HepG2 (cell line): ENCODE results near the gene KIAA0825.

Experiments used
- CCAR2 ChIP-seq: fragments of 200-400 bp; formaldehyde crosslinking; optimal IDR thresholded peaks from 2 replicates; pipeline ENCODE3; 2018; ENCODE audit warnings: low read depth, mild to moderate bottlenecking, low read length, moderate library complexity
- CTCF ChIP-seq: sonication (generic); formaldehyde crosslinking; IDR thresholded peaks from 2 replicates; pipeline ENCODE4 v1.5.0; 2020; ENCODE audit warnings: mild to moderate bottlenecking, missing genetic modification reagents, moderate library complexity
- MAF1 ChIP-seq: sonication (generic); formaldehyde crosslinking; IDR thresholded peaks from 2 replicates; pipeline ENCODE4 v1.5.0; 2020; ENCODE audit warnings: missing genetic modification reagents, borderline replicate concordance
- MAFK ChIP-seq, 2 experiments: IDR thresholded peaks in 1 of 2; conservative IDR thresholded peaks in 1 of 2; 2 replicates each; pipeline ENCODE4 v1.6.1; 2011; ENCODE audit warnings: improper control_type of control experiment in 2 of 2, low read length in 2 of 2
- MEF2D ChIP-seq: sonication (generic); formaldehyde crosslinking; IDR thresholded peaks from 2 replicates; pipeline ENCODE4 v1.5.1; 2020; ENCODE audit warnings: mild to moderate bottlenecking, missing genetic modification reagents
- MXD4 ChIP-seq: IDR thresholded peaks from 2 replicates; pipeline ENCODE4 v1.6.1; 2016; ENCODE audit warnings: mild to moderate bottlenecking, missing biosample characterization, missing genetic modification reagents
- MXI1 ChIP-seq: IDR thresholded peaks from 3 replicates; pipeline ENCODE4 v1.6.1; 2012; ENCODE audit warnings: low read depth, low read length, inconsistent platforms, borderline replicate concordance
- PHB2 ChIP-seq: fragments of 450-650 bp; IDR thresholded peaks from 2 replicates; pipeline ENCODE4 v1.6.1; 2018; ENCODE audit not compliant: partially characterized antibody
- PHF20 ChIP-seq: sonication (generic); formaldehyde crosslinking; IDR thresholded peaks from 2 replicates; pipeline ENCODE4 v1.5.0; 2020; ENCODE audit warnings: mild to moderate bottlenecking, missing genetic modification reagents
- SOX6 ChIP-seq, 2 experiments: fragments of 450-650 bp in 1 of 2; sonication (generic) in 1 of 2; formaldehyde crosslinking in 1 of 2; IDR thresholded peaks; 2 replicates each; pipeline versions ENCODE4 v1.4.0 to v1.6.1; 2017 to 2020; ENCODE audit warnings: antibody characterized with exemption in 1 of 2, mild to moderate bottlenecking in 1 of 2, missing genetic modification reagents in 1 of 2
- YY1 ChIP-seq: IDR thresholded peaks from 2 replicates; pipeline ENCODE4 v1.6.1; 2011; ENCODE audit warnings: low read length, low read depth, moderate library complexity, mild to moderate bottlenecking; ENCODE audit not compliant: insufficient read depth, insufficient replicate concordance
- ZBTB33 ChIP-seq: sonication (generic); formaldehyde crosslinking; IDR thresholded peaks from 2 replicates; pipeline ENCODE4 v1.4.0; 2020; ENCODE audit warnings: missing genetic modification reagents
- ZBTB43 ChIP-seq: sonication (generic); formaldehyde crosslinking; conservative IDR thresholded peaks from 2 replicates; pipeline ENCODE4 v1.4.0; 2020; ENCODE audit warnings: missing genetic modification reagents
- ZNF543 ChIP-seq: sonication (generic); formaldehyde crosslinking; IDR thresholded peaks from 2 replicates; pipeline ENCODE4 v1.4.0; 2020; ENCODE audit warnings: mild to moderate bottlenecking, missing genetic modification reagents

- no peak for TF ChIP-seq MAF1 (CRISPR knock-in tag)
- no peak for TF ChIP-seq CTCF (CRISPR knock-in tag)
- no peak for TF ChIP-seq MXD4 (CRISPR knock-in tag)
- no peak for TF ChIP-seq SOX6 (IDR thresholded peaks at IDR 0.05)
- TF ChIP-seq SOX6 (CRISPR knock-in tag; IDR thresholded peaks at IDR 0.05), result no peak
- no peak for TF ChIP-seq CCAR2
- TF ChIP-seq YY1, result no peak
- TF ChIP-seq PHB2, result no peak
- no peak for TF ChIP-seq PHF20
- no peak for TF ChIP-seq ZBTB33 (CRISPR knock-in tag)
- no peak for TF ChIP-seq MEF2D (CRISPR knock-in tag)
- TF ChIP-seq MXI1, result no peak
- TF ChIP-seq ZBTB43 (CRISPR knock-in tag), result no peak
- no peak for TF ChIP-seq MAFK (conservative IDR thresholded peaks at IDR 0.05 in 1 of 2, IDR thresholded peaks at IDR 0.05 in 1 of 2; ENCODE audit: low read length in 2 of 2)
- no peak for TF ChIP-seq ZNF543 (CRISPR knock-in tag)
These were observed 289.3 kb downstream of the KIAA0825 start for GRCh38 chr5:94329115-94329514.
